Calu3 (cell line): ENCODE measurements around the gene ST6GAL1. TPM values are rescaled to one million over a fixed set of nuclear protein-coding genes. Genes with fewer than 3 reads are reported as not detected.

Experiments
- BruUV-seq: library from RNA; stranded (reverse); fragments of 400-500 nt; replicated peaks from 2 replicates; lab custom pipeline; 2021; lab: Mats Ljungman, UMichigan
- CTCF ChIA-PET: fragments of 300-600 bp; sonication (Branson Sonifier 250); formaldehyde crosslinking; loops from one replicate; lab custom pipeline; 2022; ENCODE audit warnings: antibody characterized with exemption; lab: Charles Lee
- DNase-seq: peaks from one replicate; pipeline ENCODE4 v3.0.0; 2022
- H3K27ac Mint-ChIP-seq: one replicate; pipeline ENCODE4 v1.8.0; 2022; ENCODE audit warnings: mixed read lengths; ENCODE audit not compliant: unreplicated experiment
- H3K27me3 Mint-ChIP-seq: one replicate; pipeline ENCODE4 v1.8.0; 2022; ENCODE audit warnings: mixed read lengths; ENCODE audit not compliant: unreplicated experiment
- H3K36me3 Mint-ChIP-seq: one replicate; pipeline ENCODE4 v1.8.0; 2022; ENCODE audit warnings: mild to moderate bottlenecking, moderate library complexity, mixed read lengths; ENCODE audit not compliant: insufficient read depth, unreplicated experiment
- H3K4me1 Mint-ChIP-seq: one replicate; pipeline ENCODE4 v1.8.0; 2022; ENCODE audit warnings: mild to moderate bottlenecking, low read depth, mixed read lengths; ENCODE audit not compliant: unreplicated experiment
- H3K4me3 Mint-ChIP-seq: one replicate; pipeline ENCODE4 v1.8.0; 2022; ENCODE audit warnings: mild to moderate bottlenecking, low read depth, moderate library complexity, mixed read lengths; ENCODE audit not compliant: unreplicated experiment
- H3K9me3 Mint-ChIP-seq: one replicate; pipeline ENCODE4 v1.8.0; 2022; ENCODE audit warnings: low read depth, mixed read lengths; ENCODE audit not compliant: unreplicated experiment
- CTCF ChIP-seq: fragments of 200-600 bp; IDR thresholded peaks from one replicate; pipeline ENCODE4 v1.8.0; 2022; ENCODE audit warnings: antibody characterized with exemption; ENCODE audit not compliant: unreplicated experiment
- intact Hi-C: fragments of 100-400 bp; cut with micrococcal nuclease; formaldehyde crosslinking; loops from one replicate; pipeline ENCODE4 v1.10.0; 2022; ENCODE audit not compliant: unreplicated experiment
- total RNA-seq: library from RNA; stranded (reverse); gene quantifications from 2 replicates; pipeline ENCODE4 v1.2.3, GENCODE V29; 2022

The ST6GAL1 gene
- total RNA-seq, 1 experiment from 2014 or later: 20.4 TPM

- Mint-ChIP-seq H3K27me3 (no peaks in the 10 kb centered on the region), H3K4me1 (no peaks in the 10 kb centered on the region), H3K9me3 (no peaks in the 10 kb centered on the region), H3K27ac (no peak overlapping the region), H3K4me3 (no peak overlapping the region), H3K36me3 (no peaks in the 10 kb centered on the region)
- no peak for TF ChIP-seq CTCF
- CTCF ChIA-PET: interaction anchor here (0.5 kb wide), 1 partner anchor 24 kb away, joined by 6 read pairs; no protein-coding TSS in a partner anchor
- DNase-seq: no peak
- BruUV-seq: no TSS peak
- intact Hi-C loops: no loop called here
Observed at GRCh38 chr3:187014417-187014864, 84.1 kb downstream of the ST6GAL1 start.

GRCh38 chr3:187015903-187016638 lies 85.7 kb downstream of the ST6GAL1 start:
- CTCF ChIA-PET: no interaction called here

GRCh38 chr3:187016639-187017345 lies 86.5 kb downstream of the ST6GAL1 start:
- Mint-ChIP-seq H3K27me3 (no peaks in the 10 kb centered on the region), H3K4me3 (no peak overlapping the region), H3K4me1 (no peaks in the 10 kb centered on the region), H3K27ac (no peak overlapping the region), H3K9me3 (no peaks in the 10 kb centered on the region), H3K36me3 (no peaks in the 10 kb centered on the region)
- intact Hi-C loops: no loop called here
- BruUV-seq: no TSS peak
- CTCF ChIA-PET: no interaction called here
- TF ChIP-seq CTCF: no peak
- DNase-seq: no peak

More at GRCh38 chr3:187015903-187016638, 85.7 kb downstream of the ST6GAL1 start:
- no peak for TF ChIP-seq CTCF
- Mint-ChIP-seq H3K4me3 (no peak overlapping the region), H3K27ac (no peak overlapping the region), H3K4me1 (no peaks in the 10 kb centered on the region), H3K27me3 (no peaks in the 10 kb centered on the region), H3K36me3 (no peaks in the 10 kb centered on the region), H3K9me3 (no peaks in the 10 kb centered on the region)
- no TSS peak for BruUV-seq
- DNase-seq: no peak
- intact Hi-C loops: no loop called here

- intact Hi-C loops: no loop called here
- Mint-ChIP-seq H3K36me3 (no peaks in the 10 kb centered on the region), H3K4me1 (no peaks in the 10 kb centered on the region), H3K27me3 (no peaks in the 10 kb centered on the region), H3K27ac (no peak overlapping the region), H3K9me3 (no peaks in the 10 kb centered on the region), H3K4me3 (no peak overlapping the region)
- no TSS peak for BruUV-seq
- CTCF ChIA-PET: no interaction called here
- TF ChIP-seq CTCF: no peak
- DNase-seq: no peak
Observed at GRCh38 chr3:187017511-187018230, 87.3 kb downstream of the ST6GAL1 start.
